WTC11 (cell line): Measurements from ENCODE around the gene ARL17A.
"Not testable (repeated sequence)": the region's sequence is repeated elsewhere in the genome, so short reads cannot be mapped to it uniquely, and the experiment has no call there.

ENCODE experiments used
- ATF1 ChIP-seq: sonication (generic); formaldehyde crosslinking; IDR thresholded peaks from 2 replicates; pipeline ENCODE4 v1.8.1; 2023; ENCODE audit warnings: mild to moderate bottlenecking, moderate library complexity, missing genetic modification reagents
- CTCF ChIP-seq: fragments of 200-600 bp; IDR thresholded peaks from 2 replicates; pipeline ENCODE4 v1.8.0; 2022; ENCODE audit warnings: antibody characterized with exemption
- ESRRA ChIP-seq: sonication (generic); formaldehyde crosslinking; IDR thresholded peaks from 2 replicates; pipeline ENCODE4 v1.8.1; 2022; ENCODE audit warnings: mild to moderate bottlenecking, missing genetic modification reagents, borderline replicate concordance
- NR3C1 ChIP-seq: sonication (generic); formaldehyde crosslinking; conservative IDR thresholded peaks from 2 replicates; pipeline ENCODE4 v1.8.1; 2023; ENCODE audit warnings: low read depth, mild to moderate bottlenecking, missing genetic modification reagents
- RORB ChIP-seq: fragments of 250-450 bp; sonication (Bioruptor Pico); IDR thresholded peaks from 2 replicates; pipeline ENCODE4 v1.9.0; 2021; ENCODE audit warnings: mild to moderate bottlenecking

GRCh38 chr17:46505896-46506295 is 73.6 kb downstream of the ARL17A start:
- TF ChIP-seq ESRRA; NR3C1 (CRISPR knock-in tag); CTCF; ATF1; RORB (CRISPR knock-in tag): not testable (repeated sequence)
